B cell (primary cell): ENCODE results near the gene MRM2.

Source experiments
- EZH2 ChIP-seq: IDR thresholded peaks from 2 replicates; pipeline ENCODE4 v1.6.1; 2012; ENCODE audit warnings: borderline replicate concordance, low read depth, mild to moderate bottlenecking, moderate library complexity, low read length; ENCODE audit not compliant: insufficient read depth, poor library complexity, severe bottlenecking
- TF ChIP-seq, protein P1 (sequence below): fragments of 200-600 bp; IDR thresholded peaks from one replicate; pipeline ENCODE4 v1.8.0; 2022; ENCODE audit warnings: antibody characterized with exemption, mild to moderate bottlenecking

DNA sequence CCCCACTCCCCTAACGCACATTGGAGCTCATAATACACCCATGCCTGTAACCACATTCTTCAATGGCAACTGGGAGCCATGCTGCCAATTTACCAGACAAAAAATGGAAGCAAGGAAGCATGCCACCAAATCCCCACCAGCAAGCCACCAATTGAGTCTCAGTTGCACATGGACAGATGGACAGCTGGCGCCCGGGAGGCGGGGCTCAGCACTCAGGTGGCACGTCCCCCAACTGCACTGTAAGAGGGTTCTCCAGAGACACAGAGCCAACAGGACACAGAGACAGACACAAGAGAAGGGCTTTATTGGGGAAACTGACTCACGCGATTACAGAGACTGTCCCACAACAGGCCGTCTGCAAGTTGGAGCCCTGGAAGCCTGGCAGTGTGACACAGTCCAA is 11.8 kb downstream of the MRM2 start:
- TF ChIP-seq, protein P1, sequence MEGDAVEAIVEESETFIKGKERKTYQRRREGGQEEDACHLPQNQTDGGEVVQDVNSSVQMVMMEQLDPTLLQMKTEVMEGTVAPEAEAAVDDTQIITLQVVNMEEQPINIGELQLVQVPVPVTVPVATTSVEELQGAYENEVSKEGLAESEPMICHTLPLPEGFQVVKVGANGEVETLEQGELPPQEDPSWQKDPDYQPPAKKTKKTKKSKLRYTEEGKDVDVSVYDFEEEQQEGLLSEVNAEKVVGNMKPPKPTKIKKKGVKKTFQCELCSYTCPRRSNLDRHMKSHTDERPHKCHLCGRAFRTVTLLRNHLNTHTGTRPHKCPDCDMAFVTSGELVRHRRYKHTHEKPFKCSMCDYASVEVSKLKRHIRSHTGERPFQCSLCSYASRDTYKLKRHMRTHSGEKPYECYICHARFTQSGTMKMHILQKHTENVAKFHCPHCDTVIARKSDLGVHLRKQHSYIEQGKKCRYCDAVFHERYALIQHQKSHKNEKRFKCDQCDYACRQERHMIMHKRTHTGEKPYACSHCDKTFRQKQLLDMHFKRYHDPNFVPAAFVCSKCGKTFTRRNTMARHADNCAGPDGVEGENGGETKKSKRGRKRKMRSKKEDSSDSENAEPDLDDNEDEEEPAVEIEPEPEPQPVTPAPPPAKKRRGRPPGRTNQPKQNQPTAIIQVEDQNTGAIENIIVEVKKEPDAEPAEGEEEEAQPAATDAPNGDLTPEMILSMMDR: no peak
- no peak for TF ChIP-seq EZH2
